Common myeloid progenitor, CD34-positive (primary cell): ENCODE results near the gene GPR84.

Source experiments
- CTCF ChIA-PET: fragments of 350-600 bp; sonication (Branson Sonifier 250); formaldehyde crosslinking; loops from one replicate; lab custom pipeline; 2021; ENCODE audit warnings: antibody characterized with exemption; lab: Charles Lee
- POLR2A ChIA-PET: fragments of 350-600 bp; sonication (Branson Sonifier 250); formaldehyde crosslinking; loops from one replicate; lab custom pipeline; 2021; ENCODE audit warnings: antibody characterized with exemption; lab: Charles Lee
- DNase-seq, 3 donors: peaks; one replicate each; pipeline versions ENCODE4 v3.0.0 to v3.0.0-alpha.2; 2013
- H3K27ac ChIP-seq, 2 experiments: 1 replicate in 1 of 2; 2 replicates in 1 of 2; pipeline ENCODE4 v1.7.0; 2013; ENCODE audit warnings: inconsistent platforms in 2 of 2, low read length in 2 of 2, mild to moderate bottlenecking in 2 of 2, low read depth in 1 of 2, moderate library complexity in 1 of 2; ENCODE audit not compliant: severe bottlenecking in 2 of 2, insufficient read depth in 1 of 2, poor library complexity in 1 of 2
- H3K27me3 ChIP-seq, 5 experiments: replicated peaks in 2 of 5; 1 replicate in 3 of 5; 2 replicates in 2 of 5; pipeline versions ENCODE4 v1.6.1 to v1.7.0; 2013; ENCODE audit warnings: low read length in 4 of 5, mild to moderate bottlenecking in 2 of 5, moderate library complexity in 2 of 5, inconsistent platforms in 1 of 5; ENCODE audit not compliant: insufficient read depth in 5 of 5, control insufficient read depth in 4 of 5
- H3K36me3 ChIP-seq, 4 experiments: 1 replicate in 2 of 4; 2 replicates in 2 of 4; pipeline versions ENCODE4 v1.6.1 to v1.7.0; 2013; ENCODE audit warnings: low read length in 3 of 4, control low read depth in 1 of 4, mild to moderate bottlenecking in 1 of 4; ENCODE audit not compliant: control insufficient read depth in 4 of 4, insufficient read depth in 4 of 4
- H3K4me1 ChIP-seq, 4 experiments: 1 replicate in 3 of 4; 2 replicates in 1 of 4; pipeline versions ENCODE4 v1.6.1 to v1.7.1; 2013; ENCODE audit warnings: low read length in 3 of 4, mild to moderate bottlenecking in 3 of 4, control low read depth in 1 of 4, inconsistent platforms in 1 of 4, moderate library complexity in 1 of 4; ENCODE audit not compliant: control insufficient read depth in 4 of 4, insufficient read depth in 4 of 4; ENCODE audit errors: control extremely low read depth in 1 of 4
- H3K4me3 ChIP-seq, 7 experiments: 1 replicate in 4 of 7; 2 replicates in 3 of 7; pipeline versions ENCODE4 v1.5.1 to v1.7.0; 2013; ENCODE audit warnings: mild to moderate bottlenecking in 7 of 7, low read length in 6 of 7, moderate library complexity in 6 of 7, inconsistent platforms in 2 of 7, low read depth in 2 of 7, control low read depth in 1 of 7; ENCODE audit not compliant: insufficient read depth in 4 of 7, control insufficient read depth in 1 of 7; ENCODE audit errors: extremely low read depth in 1 of 7
- H3K9me3 ChIP-seq, 5 experiments: 1 replicate in 4 of 5; 2 replicates in 1 of 5; pipeline versions ENCODE4 v1.6.1 to v1.7.1; 2013; ENCODE audit warnings: low read length in 4 of 5, mild to moderate bottlenecking in 2 of 5, inconsistent platforms in 1 of 5, low read depth in 1 of 5, moderate library complexity in 1 of 5; ENCODE audit not compliant: control insufficient read depth in 4 of 5, insufficient read depth in 2 of 5; ENCODE audit errors: control extremely low read depth in 1 of 5
- WGBS: methylation state at CpG from one replicate; pipeline ENCODE4 v1.1.5; 2013; ENCODE audit not compliant: insufficient coverage; 5-methylcytosine and 5-hydroxymethylcytosine counted together

Gene GPR84

DNA sequence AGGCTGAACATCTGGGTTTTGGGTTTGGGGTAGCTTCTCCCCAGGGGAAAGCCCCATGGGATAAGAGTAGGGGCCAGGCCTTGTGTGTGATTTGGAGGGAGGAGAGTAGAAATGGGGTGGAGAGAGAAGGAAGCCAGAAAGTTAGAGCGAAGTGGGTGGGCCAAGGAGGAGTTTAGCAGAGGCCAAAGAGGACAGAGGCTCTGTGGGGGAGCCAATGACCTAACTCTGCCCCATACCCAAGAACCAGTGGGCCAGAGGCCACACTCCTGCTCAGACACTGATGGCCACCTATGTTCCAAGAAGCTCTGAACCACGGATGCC, 10.9 kb upstream of the GPR84 start:
- WGBS, result no CpG with 5 or more reads among the region's 2 CpGs
- Histone ChIP-seq H3K4me3 (no peak overlapping the region), H3K36me3 (peaks cover 0 to 73% (median 21%) of the 10 kb centered on the region in 4 experiments), H3K9me3 (no peaks in the 10 kb centered on the region), H3K27ac (no peak overlapping the region), H3K4me1 (peaks cover 0 to 17% (median 16%) of the 10 kb centered on the region in 4 experiments), H3K27me3 (no peaks in the 10 kb centered on the region)
- ChIA-PET CTCF (interaction anchor here (0.7 to 13.6 kb wide), 7 partner anchors 9 to 159 kb away, joined by 3 to 160 read pairs (median 6); partner anchors contain the start of gene ZNF385A), POLR2A (interaction anchor here (0.6 kb wide), 1 partner anchor 16 kb away, joined by 4 read pairs; no protein-coding TSS in a partner anchor)
- no peak for DNase-seq

DNA sequence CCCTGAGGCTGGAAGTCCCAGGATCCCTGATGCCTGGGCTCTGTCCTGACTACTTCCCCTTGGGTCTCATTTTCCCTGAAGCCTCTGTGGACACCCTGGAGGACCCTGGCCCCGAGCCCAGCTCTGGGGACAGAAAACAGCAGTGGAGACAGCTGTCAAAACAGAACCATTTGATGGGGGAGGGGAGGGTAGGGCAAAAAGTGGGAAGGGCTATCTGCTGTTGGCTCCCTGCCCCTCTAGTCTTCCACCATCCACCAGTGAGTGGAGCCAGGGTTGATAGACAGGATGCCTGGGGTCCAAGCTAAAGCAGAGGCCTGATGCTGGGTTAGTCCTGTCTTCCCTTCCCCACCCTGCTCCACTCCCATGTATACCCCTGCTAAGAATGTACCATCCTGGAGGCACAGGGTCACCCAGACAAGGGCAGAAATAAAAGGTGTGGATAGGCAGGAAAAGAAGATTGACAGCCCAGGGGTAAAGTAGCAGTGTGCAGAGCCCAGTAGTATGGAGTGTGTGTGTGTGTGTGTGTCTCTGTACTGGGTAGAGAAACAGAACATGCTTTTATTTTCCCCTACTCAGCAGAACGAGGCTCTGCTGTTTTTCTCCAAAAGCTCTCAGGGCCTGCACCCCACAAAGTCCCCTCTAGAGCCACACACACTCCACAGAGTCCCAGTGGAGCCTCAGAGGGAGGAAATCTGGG, 10.4 kb upstream of the GPR84 start:
- Histone ChIP-seq H3K36me3 (peaks cover 0 to 72% (median 21%) of the 10 kb centered on the region in 4 experiments), H3K9me3 (no peaks in the 10 kb centered on the region), H3K4me3 (no peak overlapping the region), H3K27ac (no peak overlapping the region), H3K4me1 (peaks cover 0 to 19% (median 16%) of the 10 kb centered on the region in 4 experiments), H3K27me3 (no peaks in the 10 kb centered on the region)
- POLR2A ChIA-PET, result no interaction called here
- no peak for DNase-seq
- CTCF ChIA-PET, result interaction anchor here (0.7 to 13.6 kb wide), 8 partner anchors 10 to 158 kb away, joined by 3 to 160 read pairs (median 6); partner anchors contain the start of gene ZNF385A
- 71% methylated on average over 1 of the region's 2 CpGs for WGBS

DNA sequence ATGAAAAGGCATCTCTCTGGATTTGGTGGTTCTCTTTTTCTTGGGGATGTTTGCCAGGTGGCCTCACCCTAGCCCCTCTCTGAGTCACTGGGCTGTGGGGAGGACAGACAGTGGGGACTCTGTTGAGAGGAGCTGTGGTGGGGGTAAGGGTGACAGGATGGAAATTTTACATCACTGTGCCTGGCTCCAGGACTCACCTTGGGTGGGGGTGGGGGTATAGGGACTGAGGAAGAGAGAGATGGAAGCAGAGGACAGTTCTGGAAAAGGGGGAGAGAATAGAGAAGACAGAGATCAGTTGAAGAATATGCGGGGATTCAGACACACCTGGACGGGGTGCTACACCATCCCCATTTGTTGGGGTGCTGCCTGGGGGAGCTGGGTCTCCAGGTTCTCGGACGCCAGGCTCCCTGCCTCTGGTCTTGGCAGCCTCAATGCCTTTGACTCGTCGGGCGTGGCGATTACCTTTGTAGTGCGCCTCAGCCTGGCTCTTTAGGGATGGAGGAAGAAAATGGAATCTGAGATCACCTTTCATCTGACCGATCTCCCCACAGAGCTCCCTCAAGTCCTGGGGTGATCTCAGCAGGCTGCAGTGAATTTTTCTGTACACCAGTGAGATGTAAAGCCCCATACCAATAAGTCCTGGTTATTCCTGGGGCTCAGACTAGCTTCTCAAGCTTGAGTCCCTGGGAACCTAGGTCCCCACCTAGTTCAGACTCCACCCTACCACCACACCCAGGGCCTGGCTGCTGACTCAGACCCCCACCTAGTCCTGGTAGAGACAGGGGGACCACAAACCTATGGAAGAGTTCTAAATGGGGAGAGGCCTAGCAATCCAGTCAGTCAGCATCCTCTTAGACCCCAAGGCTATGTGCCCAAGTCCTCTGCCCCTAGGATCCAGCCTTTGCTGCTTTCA, 9.6 kb upstream of the GPR84 start:
- Histone ChIP-seq H3K27me3 (no peaks in the 10 kb centered on the region), H3K4me1 (peaks cover 0 to 22% (median 16%) of the 10 kb centered on the region in 4 experiments), H3K36me3 (peaks cover 0 to 72% (median 21%) of the 10 kb centered on the region in 4 experiments), H3K27ac (no peak overlapping the region), H3K4me3 (no peak overlapping the region), H3K9me3 (no peaks in the 10 kb centered on the region)
- ChIA-PET CTCF (interaction anchor here (0.7 to 13.6 kb wide), 7 partner anchors 10 to 158 kb away, joined by 3 to 160 read pairs (median 6); partner anchors contain the start of gene ZNF385A), POLR2A (interaction anchor here (0.6 to 0.7 kb wide), 2 partner anchors 17 to 1708 kb away, joined by 3 to 4 read pairs; no protein-coding TSS in a partner anchor)
- WGBS, result 99% methylated on average over 9 of the region's 10 CpGs
- no peak for DNase-seq

DNA sequence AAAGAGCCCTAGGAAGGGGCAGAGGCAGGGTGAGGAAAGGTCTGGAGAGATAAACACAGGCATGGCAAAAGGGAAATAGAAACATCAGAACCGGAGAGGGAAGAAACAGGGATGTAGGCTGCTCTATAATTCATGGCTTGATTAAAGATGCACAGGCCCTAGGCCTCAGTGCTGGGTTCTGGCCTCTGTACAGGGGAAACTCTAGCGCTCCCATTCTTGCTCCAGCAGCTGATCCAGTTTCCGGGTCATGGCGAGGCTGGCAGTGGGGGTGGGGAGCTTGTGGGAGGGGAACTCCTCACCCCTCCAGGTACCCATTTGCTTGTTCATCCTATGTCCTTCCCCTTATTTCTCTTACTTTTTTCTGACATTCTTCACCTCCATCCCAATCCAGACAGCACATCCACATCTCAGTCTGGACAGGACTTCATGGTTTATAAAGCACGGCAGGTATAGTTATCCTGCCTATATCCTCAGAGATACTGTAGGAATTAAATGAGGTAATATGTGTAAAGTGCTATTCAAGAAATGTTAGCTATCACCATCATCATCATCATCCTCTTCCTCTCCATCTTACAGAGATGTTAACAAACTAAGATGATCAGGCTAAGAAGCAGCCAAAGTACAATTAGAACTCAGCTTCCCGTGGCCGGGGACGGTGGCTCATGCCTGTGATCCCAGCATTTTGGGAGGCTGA, 8.0 kb upstream of the GPR84 start:
- H3K27me3 ChIP-seq, result no peaks in the 10 kb centered on the region
- H3K9me3 ChIP-seq, result no peaks in the 10 kb centered on the region
- ChIA-PET POLR2A (interaction anchor here (0.6 to 1.1 kb wide), 2 partner anchors 40 to 81 kb away, joined by 3 to 5 read pairs; no protein-coding TSS in a partner anchor), CTCF (interaction anchor here (0.6 to 13.6 kb wide), 17 partner anchors 9 to 150 kb away, joined by 3 to 160 read pairs (median 4); partner anchors contain the start of gene ZNF385A)
- DNase-seq, result no peak
- peaks cover 7 to 38% (median 30%) of the 10 kb centered on the region in 4 experiments for H3K4me1 ChIP-seq
- H3K36me3 ChIP-seq, result peaks cover 0 to 57% (median 18%) of the 10 kb centered on the region in 4 experiments
- 75% methylated on average over 4 of the region's 8 CpGs for WGBS
- H3K27ac ChIP-seq, result no peak overlapping the region
- no peak overlapping the region for H3K4me3 ChIP-seq

DNA sequence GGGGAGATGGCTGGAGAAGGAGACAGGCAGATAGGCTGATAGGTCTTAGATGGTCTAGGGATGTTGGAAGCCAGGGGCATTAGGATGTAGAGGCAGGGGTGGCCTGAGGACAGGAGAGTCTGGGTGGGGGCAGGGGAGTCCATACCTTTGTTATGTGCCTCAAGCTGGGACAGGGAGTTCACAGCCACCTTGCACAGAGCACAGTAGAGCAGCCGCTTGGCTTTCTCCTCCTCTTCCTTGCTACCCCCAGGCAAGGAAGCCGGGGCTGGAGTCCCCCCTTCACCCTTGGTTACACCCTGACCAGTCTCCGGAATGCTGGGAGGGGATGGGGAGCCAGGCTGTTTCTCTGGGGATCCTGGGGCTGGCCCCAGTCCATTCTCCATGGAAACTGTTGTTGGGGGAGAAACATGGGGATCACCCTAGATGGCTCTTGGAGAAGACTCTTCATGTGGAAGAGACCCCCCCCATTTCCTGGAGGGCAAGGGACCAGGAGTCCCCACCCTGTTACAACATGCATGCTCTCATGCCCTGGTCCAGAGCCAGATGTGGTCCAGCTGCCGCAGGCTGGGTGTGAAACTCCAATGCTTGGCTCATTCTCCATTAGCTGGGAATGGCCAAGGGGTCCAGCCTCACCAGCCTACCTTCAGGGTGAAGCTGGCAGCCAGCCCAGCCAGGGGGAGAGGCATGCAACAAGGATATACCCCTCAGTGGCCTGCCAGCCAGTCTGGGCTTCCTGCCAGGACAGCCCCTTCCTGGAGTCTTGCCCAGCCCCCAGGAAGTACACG, 7.2 kb upstream of the GPR84 start:
- H3K4me1 ChIP-seq, result peaks cover 7 to 38% (median 30%) of the 10 kb centered on the region in 4 experiments
- H3K4me3 ChIP-seq, result no peak overlapping the region
- H3K36me3 ChIP-seq, result peaks cover 0 to 50% (median 15%) of the 10 kb centered on the region in 4 experiments
- no peaks in the 10 kb centered on the region for H3K9me3 ChIP-seq
- POLR2A ChIA-PET, result interaction anchor here (0.6 to 1.1 kb wide), 2 partner anchors 41 to 80 kb away, joined by 3 to 5 read pairs; no protein-coding TSS in a partner anchor
- no peak overlapping the region for H3K27ac ChIP-seq
- DNase-seq, result no peak
- CTCF ChIA-PET, result interaction anchor here (1.0 to 13.6 kb wide), 22 partner anchors 9 to 149 kb away, joined by 3 to 160 read pairs (median 4); partner anchors contain the start of genes COPZ1 and ZNF385A
- no peaks in the 10 kb centered on the region for H3K27me3 ChIP-seq
- 66% methylated on average over 3 of the region's 5 CpGs for WGBS
